Esophagus squamous epithelium (tissue), 5 donors: ENCODE results near the gene KLF6. TPM values are rescaled to one million over a fixed set of nuclear protein-coding genes. Genes with fewer than 3 reads are reported as not detected.

Experiments
- DNase-seq: peaks from one replicate; lab custom pipeline; 2025; lab: John Stamatoyannopoulos, UW
- H3K27ac ChIP-seq, 4 donors: fragments of 200-600 bp; sonication (generic); one replicate each; pipeline ENCODE4 v1.5.1; 2016 to 2019; ENCODE audit warnings: mild to moderate bottlenecking in 1 of 4
- H3K27me3 ChIP-seq, 4 donors: fragments of 200-600 bp; sonication (generic); 1 replicate in 3 of 4; 2 replicates in 1 of 4; pipeline versions ENCODE4 v1.5.1 to v1.6.0; 2017 to 2021; ENCODE audit warnings: antibody characterized with exemption in 1 of 4
- H3K36me3 ChIP-seq, 3 donors: fragments of 200-600 bp; sonication (generic); one replicate each; pipeline ENCODE4 v1.5.1; 2016 to 2019
- H3K4me1 ChIP-seq, 3 donors: fragments of 200-600 bp; sonication (generic); one replicate each; pipeline ENCODE4 v1.5.1; 2017 to 2019
- H3K4me3 ChIP-seq, 4 donors: fragments of 200-600 bp; sonication (generic); 1 replicate in 3 of 4; 2 replicates in 1 of 4; pipeline ENCODE4 v1.5.1; 2016 to 2019; ENCODE audit warnings: mild to moderate bottlenecking in 2 of 4, moderate library complexity in 1 of 4
- H3K9me3 ChIP-seq, 3 donors: fragments of 200-600 bp; sonication (generic); one replicate each; pipeline ENCODE4 v1.5.1; 2016 to 2019
- POLR2A ChIP-seq, 4 donors: fragments of 450-650 bp; IDR thresholded peaks; one replicate each; pipeline ENCODE4 v1.6.1; 2017; ENCODE audit warnings: antibody characterized with exemption in 4 of 4, mild to moderate bottlenecking in 4 of 4, moderate library complexity in 3 of 4
- WGBS, 2 donors: methylation state at CpG; one replicate each; pipeline ENCODE4 v1.1.5; 2018; 5-methylcytosine and 5-hydroxymethylcytosine counted together
- intact Hi-C: fragments of 100-400 bp; cut with DNase I; formaldehyde crosslinking; loops from one replicate; pipeline ENCODE4 v1.15.0; 2022
- total RNA-seq, 4 donors: library from RNA; depleted of rRNA; stranded (reverse); fragments of >200 nt; gene quantifications; one replicate each; pipeline ENCODE4 v1.1.0, GENCODE V29; 2016
- TF ChIP-seq, protein P1 (sequence below), 6 experiments: fragments of 450-650 bp in 4 of 6; fragments of 200-600 bp in 2 of 6; sonication (generic) in 2 of 6; IDR thresholded peaks; one replicate each; pipeline ENCODE4 v1.5.1; 2016 to 2019; ENCODE audit warnings: antibody characterized with exemption in 6 of 6, mild to moderate bottlenecking in 4 of 6, moderate library complexity in 4 of 6
- donor health status: DM: yes; HTN: yes; CAD: no.

The KLF6 gene
- 10 to 100 TPM; 39.6 to 91.2 (median 74.2) TPM for total RNA-seq

DNA sequence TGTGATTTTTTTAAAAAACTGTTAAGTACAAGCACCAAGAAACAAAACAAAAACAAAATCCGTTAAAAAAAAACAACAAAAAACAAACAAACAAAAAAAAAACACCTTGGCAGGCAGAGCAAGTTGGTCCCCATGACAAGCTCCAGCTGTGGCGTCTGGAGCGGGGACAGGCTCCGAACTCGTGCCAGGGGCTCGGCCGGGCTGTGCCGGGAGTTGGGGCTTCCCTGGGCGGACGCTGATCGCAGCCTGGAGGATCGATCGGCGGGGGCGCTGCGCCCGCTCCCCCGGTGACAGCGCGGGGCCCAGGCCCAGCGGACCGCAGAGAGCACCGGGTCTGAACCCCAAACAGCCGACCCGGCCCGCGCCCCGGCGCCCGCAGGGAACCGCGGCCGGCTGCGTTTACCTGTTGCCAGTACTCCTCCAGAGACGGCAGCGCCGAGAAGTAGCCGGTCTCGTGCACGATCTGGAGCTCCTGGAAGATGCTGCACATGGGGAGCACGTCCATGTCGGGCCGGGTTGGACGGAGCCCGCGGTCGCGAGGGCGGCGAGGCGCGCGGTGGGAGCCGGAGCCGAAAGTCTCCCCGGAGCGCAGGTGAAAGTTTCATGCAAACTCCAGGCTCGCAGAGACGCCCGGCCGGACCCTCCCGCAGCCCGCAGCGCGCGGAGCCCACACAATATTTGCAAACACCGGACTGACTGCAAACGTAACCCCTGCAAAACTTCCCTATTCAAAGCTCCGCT is at the start of gene KLF6:
Gene KLF6 (minus strand): TSS at position 700 of the 741 bp plus-strand sequence. CDS start 195 bp downstream, at position 505.
- H3K4me1 ChIP-seq: peaks cover 16 to 38% (median 20%) of the 10 kb centered on the region in 3 donors
- DNase-seq: no peak
- peak in 2 of 4 donors; percentile 71 to 72 for TF ChIP-seq POLR2A (IDR thresholded peaks at IDR 0.05)
- TF ChIP-seq, protein P1, sequence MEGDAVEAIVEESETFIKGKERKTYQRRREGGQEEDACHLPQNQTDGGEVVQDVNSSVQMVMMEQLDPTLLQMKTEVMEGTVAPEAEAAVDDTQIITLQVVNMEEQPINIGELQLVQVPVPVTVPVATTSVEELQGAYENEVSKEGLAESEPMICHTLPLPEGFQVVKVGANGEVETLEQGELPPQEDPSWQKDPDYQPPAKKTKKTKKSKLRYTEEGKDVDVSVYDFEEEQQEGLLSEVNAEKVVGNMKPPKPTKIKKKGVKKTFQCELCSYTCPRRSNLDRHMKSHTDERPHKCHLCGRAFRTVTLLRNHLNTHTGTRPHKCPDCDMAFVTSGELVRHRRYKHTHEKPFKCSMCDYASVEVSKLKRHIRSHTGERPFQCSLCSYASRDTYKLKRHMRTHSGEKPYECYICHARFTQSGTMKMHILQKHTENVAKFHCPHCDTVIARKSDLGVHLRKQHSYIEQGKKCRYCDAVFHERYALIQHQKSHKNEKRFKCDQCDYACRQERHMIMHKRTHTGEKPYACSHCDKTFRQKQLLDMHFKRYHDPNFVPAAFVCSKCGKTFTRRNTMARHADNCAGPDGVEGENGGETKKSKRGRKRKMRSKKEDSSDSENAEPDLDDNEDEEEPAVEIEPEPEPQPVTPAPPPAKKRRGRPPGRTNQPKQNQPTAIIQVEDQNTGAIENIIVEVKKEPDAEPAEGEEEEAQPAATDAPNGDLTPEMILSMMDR (IDR thresholded peaks at IDR 0.05): peak in 1 of 6 experiments; percentile 9
- peak within 1 kb of the TSS; percentile 99 to 100 (median 100) for H3K27ac ChIP-seq
- peaks cover 9 to 24% (median 15%) of the 10 kb centered on the region in 3 donors for H3K36me3 ChIP-seq
- intact Hi-C loops: loop anchor here (5.0 to 10.0 kb wide), 2 partner anchors 320 to 983 kb away; no protein-coding TSS in a partner anchor
- H3K4me3 ChIP-seq: peak within 1 kb of the TSS; percentile 70 to 99 (median 82)
- no peaks in the 10 kb centered on the region for H3K9me3 ChIP-seq
- no peaks in the 10 kb centered on the region for H3K27me3 ChIP-seq
- WGBS, 2 donors: 0 to 1% methylated on average over 20 of the region's 69 CpGs

GRCh38 chr10:3834404-3834803 is 49.4 kb upstream of the KLF6 start:
- TF ChIP-seq POLR2A (IDR thresholded peaks at IDR 0.05): no peak
- intact Hi-C loops: no loop called here
- DNase-seq: no peak
- Histone ChIP-seq H3K36me3 (no peaks in the 10 kb centered on the region), H3K4me1 (peaks cover 0 to 20% (median 5%) of the 10 kb centered on the region in 3 donors), H3K27ac (no peak overlapping the region), H3K27me3 (no peaks in the 10 kb centered on the region), H3K4me3 (no peak overlapping the region), H3K9me3 (no peaks in the 10 kb centered on the region)
- WGBS, 2 donors: 94 to 97% methylated on average over 6 of the region's 6 CpGs

GRCh38 chr10:3833046-3833445 is 48.0 kb upstream of the KLF6 start:
- no peak overlapping the region for H3K4me3 ChIP-seq
- no peak for TF ChIP-seq POLR2A (IDR thresholded peaks at IDR 0.05)
- TF ChIP-seq, protein P1 (IDR thresholded peaks at IDR 0.05): no peak
- intact Hi-C loops: no loop called here
- 91 to 94% methylated on average over 6 of the region's 6 CpGs for WGBS, 2 donors
- no peak overlapping the region for H3K27ac ChIP-seq
- no peaks in the 10 kb centered on the region for H3K27me3 ChIP-seq
- no peak for DNase-seq
- no peaks in the 10 kb centered on the region for H3K9me3 ChIP-seq
- peaks cover 0 to 29% (median 6%) of the 10 kb centered on the region in 3 donors for H3K4me1 ChIP-seq
- H3K36me3 ChIP-seq: no peaks in the 10 kb centered on the region

DNA sequence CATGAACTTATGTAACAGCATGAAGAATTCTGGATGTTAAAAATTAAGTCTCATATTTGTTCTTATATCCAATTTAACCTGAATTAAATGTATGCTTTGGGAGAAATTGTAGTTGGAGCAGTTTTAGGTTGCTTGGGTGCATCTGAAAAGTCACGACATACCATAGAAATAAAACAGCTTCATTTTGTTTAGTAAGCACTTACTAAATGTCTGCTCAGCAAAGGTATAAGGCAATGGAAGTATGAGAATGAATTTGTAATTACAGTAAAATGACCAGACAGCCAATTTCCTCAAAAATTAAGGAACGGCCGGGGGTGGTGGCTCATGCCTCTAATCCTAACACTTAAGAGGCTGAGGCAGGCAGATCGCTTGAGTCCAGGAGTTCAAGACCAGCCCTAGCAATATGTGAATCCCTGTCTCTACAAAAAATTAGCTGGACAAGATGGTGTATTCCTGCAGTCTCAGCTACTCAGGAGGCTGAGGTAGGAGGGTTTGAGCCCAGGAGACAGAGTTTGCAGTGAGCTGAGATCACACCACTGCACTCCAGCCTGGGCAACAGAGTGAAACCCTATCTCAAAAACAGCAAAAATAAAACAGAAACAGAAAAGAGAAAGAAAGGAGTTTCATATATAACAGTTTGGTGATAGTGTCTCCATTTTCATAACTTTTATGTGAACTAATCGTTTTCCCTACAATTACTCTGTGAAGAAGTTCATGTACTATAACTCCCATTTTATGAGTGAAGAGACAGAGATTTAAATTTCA is 47.2 kb upstream of the KLF6 start:
- intact Hi-C loops: no loop called here
- 81 to 87% methylated on average over 4 to 5 of the region's 5 CpGs for WGBS, 2 donors
- H3K27ac ChIP-seq: no peak overlapping the region
- no peaks in the 10 kb centered on the region for H3K9me3 ChIP-seq
- TF ChIP-seq, protein P1 (IDR thresholded peaks at IDR 0.05): no peak
- no peak for TF ChIP-seq POLR2A (IDR thresholded peaks at IDR 0.05)
- H3K4me3 ChIP-seq: no peak overlapping the region
- peaks cover 0 to 29% (median 6%) of the 10 kb centered on the region in 3 donors for H3K4me1 ChIP-seq
- DNase-seq: no peak
- H3K27me3 ChIP-seq: no peaks in the 10 kb centered on the region
- no peaks in the 10 kb centered on the region for H3K36me3 ChIP-seq

DNA sequence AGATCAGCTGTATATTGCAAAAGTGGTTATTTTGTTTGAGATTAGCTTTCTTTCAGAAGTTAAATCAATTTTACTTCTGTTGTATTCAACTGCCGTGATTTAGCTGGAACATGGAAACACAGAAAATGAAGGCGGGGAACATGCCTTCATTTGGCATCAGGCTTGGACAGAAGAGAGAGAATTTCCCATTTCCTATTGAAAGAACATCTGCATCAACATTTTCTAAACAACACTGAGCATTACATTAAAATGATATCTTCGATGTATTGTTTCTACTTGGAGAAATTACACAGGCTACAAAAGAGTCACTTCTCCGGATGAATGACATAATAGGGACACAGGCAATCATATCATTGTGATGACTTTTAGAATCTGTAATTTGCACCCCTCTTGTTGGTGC is 46.6 kb upstream of the KLF6 start:
- Histone ChIP-seq H3K9me3 (no peaks in the 10 kb centered on the region), H3K4me1 (peaks cover 0 to 29% (median 6%) of the 10 kb centered on the region in 3 donors), H3K36me3 (no peaks in the 10 kb centered on the region), H3K27me3 (no peaks in the 10 kb centered on the region), H3K27ac (no peak overlapping the region), H3K4me3 (no peak overlapping the region)
- intact Hi-C loops: no loop called here
- WGBS, 2 donors: 69 to 80% methylated on average over 4 of the region's 4 CpGs
- TF ChIP-seq POLR2A (IDR thresholded peaks at IDR 0.05): no peak
- TF ChIP-seq, protein P1 (IDR thresholded peaks at IDR 0.05): no peak
- DNase-seq: no peak
